GM21390 (cell line): Measurements from ENCODE around the gene CCL5.

ENCODE experiments used
- ATAC-seq: cut with Tn5 transposase; IDR thresholded peaks from one replicate; pipeline ENCODE4 v1.9.1; 2021; ENCODE audit not compliant: unreplicated experiment

The CCL5 gene

DNA sequence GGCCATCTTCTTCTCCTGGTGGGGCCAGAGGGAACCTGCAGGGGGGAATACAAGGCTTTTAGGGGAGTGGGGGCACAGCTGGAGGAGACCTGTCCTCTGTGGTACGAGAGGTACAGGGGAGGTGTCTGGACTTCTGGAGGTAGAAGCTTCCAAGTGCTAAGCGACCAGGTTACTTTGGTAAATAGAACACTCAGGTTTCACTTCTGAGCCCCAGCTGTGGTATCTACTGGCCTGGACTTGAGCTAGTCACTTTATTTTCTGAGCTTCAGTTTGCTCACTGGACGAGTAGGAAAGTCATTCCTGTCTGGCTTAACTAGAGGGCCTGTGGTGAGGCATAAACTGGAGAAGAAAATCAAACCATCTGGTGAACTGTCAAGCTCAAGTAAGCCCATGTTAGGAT lies 11.4 kb downstream of the CCL5 start, which contains the start of gene HEATR9:
Gene HEATR9 (minus strand): TSS at position 155 of the 400 bp plus-strand sequence. CDS start 149 bp downstream, at position 6.
- ATAC-seq: no peak

DNA sequence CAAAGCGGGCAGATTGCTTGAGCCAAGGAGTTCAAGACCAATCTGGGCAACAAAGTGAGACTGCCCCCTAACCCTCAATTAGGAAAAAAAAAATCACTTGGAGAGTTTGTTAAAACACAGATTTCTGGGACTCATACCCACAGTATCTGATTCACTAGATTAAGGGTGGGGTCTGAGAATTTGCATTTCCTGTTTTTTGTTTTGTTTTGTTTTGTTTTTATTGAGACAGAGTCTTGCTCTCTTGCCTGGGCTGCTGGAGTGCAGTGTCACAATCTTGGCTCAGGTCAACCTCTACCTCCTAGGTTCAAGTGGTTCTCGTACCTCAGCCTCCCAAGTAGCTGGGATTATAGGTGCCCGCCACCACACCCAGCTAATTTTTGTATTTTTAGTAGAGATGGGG lies 12.6 kb downstream of the CCL5 start:
- ATAC-seq: no peak

DNA sequence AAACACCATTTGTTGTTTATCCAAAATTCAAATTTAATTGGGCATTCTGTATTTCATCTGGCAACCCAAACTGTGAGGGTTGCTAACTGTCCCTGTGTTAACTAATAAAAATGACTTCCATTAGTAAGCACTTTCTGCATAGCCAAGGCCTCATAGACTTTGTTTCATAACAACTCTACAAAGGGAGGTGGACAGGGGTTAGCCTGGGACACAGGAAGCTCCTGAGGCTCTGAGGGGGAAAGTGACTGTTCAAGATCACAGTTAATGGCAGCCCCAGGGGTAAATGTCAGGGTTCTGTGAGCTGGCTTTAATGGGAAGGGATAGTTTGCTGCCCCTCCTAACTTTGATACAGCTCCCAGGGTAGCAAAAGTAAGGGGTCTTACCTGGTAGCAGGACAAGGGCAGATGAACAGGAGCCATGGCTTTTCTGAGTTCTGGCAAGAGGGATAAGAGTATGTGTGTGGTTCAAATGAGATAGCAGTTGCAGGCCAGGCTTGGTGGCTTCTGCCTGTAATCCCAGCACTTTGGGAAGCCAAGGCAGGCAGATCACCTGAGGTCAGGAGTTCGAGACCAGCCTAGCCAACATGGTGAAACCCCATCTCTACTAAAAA lies 13.7 kb downstream of the CCL5 start:
- no peak for ATAC-seq

DNA sequence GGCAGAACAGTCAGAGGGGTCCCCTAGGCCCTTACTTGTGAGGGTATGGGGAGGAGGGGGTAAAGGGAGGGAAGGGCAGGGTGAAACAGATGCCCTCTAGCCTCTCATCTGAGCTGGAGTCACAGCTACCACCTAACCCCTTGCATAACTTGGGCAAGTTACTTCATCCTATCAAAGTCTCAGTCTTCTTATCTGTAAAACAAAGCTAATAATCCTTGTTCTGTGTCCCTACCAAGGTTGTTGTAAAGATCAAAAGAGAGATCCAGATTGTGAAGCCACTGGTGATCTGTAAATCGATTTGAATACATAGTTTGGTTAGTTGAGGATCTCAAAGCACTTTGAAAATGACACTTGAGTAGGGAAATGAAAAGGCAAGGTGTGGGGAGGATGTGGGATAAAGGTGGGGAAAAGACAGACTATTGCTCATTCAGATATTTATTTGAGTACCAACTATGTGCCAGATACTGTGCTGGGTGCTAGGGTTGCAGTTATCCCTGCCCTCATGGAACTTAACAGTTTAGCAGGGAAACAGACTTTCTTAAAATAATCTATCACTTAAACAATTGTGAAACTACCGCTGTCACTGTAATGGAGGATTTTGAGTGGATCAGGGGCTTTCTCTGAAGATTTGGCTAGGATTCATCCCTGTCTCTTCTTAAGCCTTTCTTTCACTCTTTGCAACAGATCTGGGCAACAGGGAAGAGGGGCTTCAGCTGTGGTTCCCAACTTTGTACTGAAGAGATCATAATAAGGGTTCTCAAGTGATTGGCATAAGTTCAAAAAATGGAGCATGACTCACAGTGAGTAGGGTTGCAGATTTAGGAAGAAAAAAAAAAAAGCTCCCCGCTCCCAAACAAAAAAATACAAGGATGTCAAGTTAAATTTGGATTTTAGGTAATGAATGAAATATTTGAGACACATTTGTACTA lies 14.5 kb downstream of the CCL5 start:
- ATAC-seq: no peak

DNA sequence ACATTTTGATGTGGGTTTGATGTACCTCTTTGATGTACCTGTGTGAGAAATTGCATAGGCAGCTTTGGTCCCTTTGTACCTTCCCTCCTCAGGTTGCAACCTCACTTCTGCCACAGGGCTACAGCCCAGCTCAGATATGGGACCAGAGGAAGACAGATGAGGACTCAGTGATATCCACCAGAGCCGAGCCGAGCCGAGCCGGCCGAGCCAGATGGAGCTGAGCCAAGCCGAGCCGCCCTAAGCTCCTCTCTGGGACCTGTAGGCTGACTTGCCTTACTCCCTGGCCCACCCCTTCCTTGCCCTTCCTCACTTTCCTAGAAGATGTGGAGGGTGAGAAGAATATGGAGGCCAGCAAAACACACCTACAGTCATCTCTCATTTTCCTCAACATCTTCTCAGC lies 15.3 kb downstream of the CCL5 start:
- ATAC-seq: no peak

DNA sequence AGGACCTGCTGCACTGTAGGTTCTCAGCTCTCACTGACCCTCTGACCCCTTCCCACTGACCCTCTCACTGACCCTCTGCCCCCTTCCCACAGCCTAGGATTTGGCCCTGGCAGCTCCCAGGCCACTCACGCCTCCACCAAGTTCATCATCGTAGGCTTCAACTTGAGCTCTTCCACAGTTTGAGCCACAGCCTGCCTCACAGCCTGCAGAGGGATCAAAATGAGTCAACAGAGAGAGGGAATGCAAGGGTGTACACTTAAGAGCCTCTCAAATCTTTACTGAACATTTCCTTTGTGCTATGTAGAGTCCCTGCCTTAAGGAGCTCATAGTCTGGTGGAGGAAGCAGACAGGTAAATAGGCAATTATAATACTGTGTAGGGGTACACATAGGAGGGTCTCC lies 23.6 kb downstream of the CCL5 start:
- ATAC-seq: no peak

DNA sequence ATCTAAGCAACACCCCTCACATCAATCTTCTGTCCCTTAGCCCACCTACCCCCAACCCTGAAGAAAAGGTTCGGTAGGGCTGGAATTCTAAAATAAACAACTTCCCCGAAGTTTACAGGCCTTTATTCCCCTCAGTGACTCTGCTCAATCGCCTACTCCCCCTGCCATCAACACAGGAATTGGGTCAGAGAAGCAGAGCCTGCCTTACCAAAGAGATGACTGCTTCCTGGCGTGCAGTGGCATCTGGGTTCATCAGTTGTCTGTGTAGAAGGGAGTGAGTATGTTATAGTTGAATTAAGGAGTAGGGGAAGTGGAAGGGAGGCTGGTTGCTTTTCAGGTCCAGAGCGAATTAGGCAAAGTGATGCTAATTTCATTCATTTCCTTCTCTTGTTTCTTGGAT lies 24.2 kb downstream of the CCL5 start:
- ATAC-seq: no peak

DNA sequence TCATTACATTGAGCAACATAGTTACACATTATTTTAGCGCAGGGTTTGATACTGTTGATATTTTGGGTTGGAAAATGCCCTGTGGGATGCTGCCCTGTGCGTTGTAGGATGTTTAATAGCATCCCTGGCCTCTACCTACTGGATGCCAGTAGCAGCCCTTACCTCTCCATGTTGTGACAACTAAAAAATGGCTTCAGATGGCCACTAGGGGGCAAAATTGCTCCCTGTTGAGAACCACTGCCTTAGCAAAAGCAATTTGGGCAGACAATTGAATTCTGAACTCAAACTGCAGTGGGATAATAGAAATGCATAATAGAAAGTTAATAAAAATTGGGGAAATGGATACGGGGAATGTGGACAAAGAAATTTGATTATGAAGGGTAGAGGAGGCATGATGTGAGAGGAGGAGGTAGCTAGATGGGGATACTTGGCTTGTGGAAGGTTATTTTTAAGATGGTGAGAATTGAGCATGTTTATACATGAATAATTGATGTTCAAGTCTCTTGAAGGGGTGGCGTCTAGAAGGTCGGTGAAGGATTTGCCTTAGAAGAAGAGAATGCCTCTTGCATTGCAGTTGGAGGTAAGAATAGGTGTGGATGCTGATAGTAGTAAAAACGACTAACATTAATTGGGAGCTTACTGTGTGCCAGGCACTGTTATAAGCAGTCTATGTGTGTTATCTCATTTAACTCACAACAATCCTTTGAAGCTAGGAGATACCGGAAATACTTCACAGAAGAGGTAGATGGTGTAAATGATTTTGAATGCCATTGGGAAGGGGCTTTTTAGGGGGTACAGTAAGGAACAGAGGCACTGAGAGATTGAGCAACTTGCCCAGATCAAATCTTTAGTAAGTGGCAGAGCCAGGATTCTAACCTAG lies 30.5 kb downstream of the CCL5 start:
- ATAC-seq: no peak

DNA sequence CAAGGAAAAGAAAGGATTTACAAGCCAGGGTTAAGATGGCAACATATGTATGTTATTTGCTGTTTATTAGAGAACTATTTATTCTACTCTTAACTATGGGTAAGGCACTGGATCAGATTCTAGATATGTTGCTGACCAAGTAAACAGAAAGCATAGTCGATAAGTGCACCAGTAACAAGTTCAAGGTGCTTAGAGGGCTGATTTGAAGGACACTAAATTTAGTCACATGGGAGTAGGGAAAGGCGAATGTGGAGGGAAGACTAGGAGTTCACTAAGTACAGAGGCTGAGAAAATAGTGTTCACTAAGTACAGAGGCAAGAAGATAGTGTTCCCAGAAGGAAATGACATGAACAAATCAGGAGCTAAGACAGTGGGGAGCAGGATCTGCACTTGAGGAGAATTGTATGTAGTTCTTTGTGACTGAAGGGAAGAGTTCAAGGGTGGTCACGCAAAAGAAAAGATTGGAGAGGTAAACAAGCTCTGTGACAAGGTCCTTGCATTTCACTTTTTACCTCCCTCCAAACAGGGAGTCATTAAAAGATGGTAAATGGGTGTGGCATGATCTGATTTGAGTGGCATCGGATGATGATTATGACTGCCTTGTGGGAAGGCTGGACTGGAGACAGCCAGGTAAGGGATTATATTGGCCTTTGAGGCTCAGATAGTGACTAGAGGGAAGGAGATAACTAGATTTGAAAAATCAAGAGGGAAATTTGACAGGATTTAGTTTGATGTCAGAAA lies 32.4 kb downstream of the CCL5 start:
- no peak for ATAC-seq

DNA sequence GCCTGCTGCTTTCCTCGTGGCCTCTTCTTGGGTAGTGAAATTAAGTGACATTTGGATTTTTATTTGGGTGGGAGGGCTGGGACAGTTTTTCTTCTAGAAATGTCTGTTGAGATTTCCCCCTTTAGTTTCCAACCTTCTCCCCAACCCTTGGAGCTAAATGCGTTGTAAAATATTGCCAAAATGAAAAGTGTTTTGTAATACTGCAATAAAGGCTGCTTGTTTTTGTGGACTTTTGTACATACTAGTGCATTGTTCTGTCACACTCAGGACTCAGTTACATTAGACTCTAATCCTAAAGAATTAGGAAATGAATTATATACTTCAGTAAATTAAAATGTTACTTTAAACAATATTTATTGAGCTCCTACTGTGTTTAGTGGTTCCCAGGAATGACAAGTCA lies 33.2 kb downstream of the CCL5 start:
- no peak for ATAC-seq

DNA sequence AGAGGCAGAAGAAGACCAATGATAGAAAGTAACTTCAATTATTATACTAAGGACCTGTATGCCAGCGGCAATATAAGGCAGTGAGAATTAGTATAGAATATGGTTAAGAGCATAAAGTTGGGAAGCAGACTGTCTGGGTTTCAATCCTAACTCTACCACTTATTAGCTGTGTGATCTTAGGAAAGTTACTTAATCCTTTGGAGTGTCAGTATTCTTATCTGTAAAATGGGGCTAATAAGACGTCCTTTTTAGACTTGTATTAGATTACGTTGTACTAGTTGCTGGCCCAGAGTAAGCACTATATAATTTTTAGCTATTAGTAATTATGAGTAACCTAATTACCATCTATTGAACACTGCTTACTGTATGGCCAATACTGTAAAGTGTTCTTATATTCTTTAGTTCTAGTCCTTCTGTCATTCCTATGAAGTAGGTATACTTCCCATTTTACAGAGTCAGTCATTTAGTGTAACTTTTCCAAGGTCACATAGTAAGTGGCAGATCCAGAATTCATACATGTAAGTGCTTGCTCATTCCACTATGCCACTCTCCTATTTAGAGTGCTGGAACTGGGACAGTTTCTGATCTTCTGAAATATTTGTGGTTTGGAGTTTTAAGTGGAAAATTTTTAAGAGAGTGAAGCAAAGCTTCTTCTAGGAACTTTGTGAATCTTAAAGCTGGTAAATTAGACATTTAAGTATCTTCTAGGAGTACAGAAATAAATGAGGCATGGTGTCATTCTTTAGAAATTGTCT lies 33.9 kb downstream of the CCL5 start:
- ATAC-seq: no peak

DNA sequence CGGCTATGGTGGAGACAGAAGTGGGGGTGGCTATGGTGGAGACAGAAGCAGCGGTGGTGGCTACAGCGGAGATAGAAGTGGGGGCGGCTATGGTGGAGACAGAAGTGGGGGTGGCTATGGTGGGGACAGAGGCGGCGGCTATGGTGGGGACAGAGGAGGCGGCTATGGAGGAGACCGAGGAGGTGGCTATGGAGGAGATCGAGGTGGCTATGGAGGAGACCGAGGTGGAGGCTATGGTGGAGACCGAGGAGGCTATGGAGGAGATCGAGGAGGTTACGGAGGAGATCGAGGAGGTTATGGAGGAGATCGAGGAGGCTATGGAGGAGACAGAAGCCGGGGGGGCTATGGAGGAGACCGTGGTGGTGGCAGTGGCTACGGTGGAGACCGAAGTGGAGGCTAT lies 35.6 kb downstream of the CCL5 start:
- ATAC-seq: no peak

DNA sequence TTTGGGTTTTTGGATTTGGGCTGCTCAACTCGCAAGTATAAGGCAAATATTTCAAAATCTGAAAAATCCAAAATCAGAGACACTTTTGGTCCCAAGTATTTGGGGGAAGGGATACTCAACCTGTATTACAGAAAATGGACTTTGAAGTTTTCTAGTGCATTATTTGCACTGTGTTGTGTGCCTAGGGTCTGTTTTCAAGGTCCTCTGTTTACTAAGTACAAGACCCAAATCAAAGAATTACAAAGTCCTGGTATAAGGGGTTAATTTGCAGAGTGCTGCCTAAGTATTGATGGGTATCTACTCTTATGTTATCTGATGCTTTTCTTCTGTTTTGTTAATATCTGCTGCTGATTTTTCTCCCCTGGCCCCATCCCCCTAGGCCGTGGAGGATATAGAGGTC lies 36.5 kb downstream of the CCL5 start:
- no peak for ATAC-seq

DNA sequence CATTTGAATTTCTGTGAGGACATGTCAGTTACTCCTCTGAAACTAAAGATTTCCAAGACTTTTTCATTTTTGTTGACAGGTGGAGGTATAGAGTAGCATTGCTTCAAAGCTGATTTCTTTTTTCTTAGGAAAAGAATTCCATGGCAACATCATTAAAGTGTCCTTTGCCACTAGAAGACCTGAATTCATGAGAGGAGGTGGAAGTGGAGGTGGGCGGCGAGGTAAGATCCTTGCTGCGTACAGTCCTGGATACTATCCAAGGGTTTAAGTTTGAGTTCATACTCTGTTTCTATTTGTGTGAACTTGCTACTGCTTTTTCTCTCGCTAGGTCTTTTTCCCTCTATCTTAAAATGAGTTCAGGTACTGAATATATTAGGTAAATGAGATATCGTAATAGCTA lies 37.9 kb downstream of the CCL5 start:
- ATAC-seq: no peak

DNA sequence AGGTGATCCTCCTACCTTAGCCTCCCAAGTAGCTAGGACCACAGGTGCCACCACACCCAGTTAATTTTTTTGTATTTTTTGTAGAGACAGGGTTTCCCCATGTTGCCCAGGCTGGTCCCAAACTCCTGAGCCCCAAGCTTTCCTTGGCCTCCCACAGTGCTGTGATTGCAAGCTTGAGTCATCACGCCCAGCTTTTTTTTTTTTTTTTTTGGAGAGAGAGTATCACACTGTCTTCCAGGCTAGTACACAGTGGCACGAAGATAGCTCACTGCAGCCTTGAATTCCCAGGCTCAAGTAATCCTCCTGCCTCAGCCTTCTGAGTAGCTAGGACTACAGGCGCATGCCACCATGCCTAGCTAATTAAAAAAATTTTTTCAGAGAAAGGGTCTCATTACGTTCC lies 38.7 kb downstream of the CCL5 start:
- ATAC-seq: no peak

DNA sequence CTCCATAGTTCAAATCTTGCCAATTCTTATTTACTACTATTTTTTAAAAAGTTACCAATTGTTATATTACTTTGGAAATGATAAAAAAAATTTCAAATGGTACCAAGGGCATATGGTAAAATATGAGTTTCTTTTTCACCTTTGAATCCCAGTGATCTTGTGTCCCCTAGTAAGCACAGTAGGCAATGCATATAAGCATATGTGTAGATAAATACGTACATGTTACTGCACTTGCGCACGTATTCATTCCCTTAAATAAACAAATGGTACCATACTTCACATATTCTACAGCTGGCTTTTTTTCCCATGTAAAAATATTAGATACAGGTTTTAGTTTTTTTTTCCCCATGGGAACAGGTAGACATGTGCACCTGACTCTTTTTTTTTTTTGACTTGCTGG lies 39.1 kb downstream of the CCL5 start:
- no peak for ATAC-seq

DNA sequence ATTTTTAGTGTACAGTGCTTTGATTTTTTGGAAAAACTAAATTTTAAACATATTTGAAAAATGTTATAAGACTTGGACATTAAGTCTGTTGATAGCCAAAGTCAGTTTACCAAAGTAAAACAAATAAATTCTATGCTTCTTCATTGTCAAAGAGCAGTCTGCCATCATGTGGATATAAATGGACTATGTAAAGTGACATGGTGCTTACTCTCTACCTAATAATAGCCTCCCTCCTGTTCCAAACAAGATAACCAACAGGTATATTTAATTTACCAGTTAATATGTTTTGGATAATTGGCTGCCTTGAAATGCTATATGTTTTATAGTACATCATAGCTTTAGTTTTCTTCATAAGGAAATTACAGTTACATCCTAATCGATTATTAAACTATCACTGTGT lies 55.0 kb downstream of the CCL5 start:
- no peak for ATAC-seq
